ENCODE data around the gene SZT2.

The SZT2 gene

DNA sequence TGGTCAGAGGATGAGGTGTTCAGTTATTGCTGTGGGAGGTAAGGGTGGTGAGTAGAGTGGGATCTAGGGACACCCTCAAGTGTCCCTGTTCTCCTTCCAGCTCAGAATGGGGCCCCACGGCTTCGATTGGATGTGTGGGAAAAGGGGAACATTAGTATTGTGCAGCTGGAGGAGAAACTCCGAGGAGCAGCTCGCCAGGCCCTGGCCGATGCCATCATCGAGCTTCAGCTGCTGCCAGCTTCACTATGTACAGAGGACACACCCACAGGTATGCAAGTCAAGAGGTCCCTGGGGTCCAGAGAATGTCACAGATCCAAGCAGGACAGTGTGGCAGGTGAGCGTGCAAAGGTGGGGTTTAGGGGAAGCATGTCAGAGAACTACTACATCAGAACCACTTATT lies 50.1 kb downstream of the SZT2 start:
- DNase-seq (ENCODE audit: insufficient read length, low spot score) (no peak), FAIRE-seq (no peak)

DNA sequence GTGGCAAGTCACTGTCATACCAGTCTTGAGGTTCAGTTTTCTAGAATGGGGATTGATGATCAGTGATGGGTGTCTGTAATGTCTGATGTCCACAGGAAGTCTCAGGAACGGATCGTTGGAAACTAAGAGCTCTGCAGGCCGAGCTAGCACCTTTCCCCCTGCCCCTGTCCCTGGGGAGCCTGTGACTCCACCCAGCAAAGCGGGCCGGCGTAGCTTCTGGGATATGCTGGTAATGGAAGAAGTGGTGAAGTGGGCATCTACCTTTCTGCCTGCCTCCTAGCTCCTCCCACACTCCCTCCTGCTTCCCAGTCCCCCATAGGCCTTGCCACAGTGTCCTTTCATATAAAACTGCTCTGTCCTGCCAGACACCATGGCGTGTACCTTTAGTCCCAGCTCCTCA lies 50.7 kb downstream of the SZT2 start:
- DNase-seq (ENCODE audit: insufficient read length, low spot score) (no peak), FAIRE-seq (no peak)

DNA sequence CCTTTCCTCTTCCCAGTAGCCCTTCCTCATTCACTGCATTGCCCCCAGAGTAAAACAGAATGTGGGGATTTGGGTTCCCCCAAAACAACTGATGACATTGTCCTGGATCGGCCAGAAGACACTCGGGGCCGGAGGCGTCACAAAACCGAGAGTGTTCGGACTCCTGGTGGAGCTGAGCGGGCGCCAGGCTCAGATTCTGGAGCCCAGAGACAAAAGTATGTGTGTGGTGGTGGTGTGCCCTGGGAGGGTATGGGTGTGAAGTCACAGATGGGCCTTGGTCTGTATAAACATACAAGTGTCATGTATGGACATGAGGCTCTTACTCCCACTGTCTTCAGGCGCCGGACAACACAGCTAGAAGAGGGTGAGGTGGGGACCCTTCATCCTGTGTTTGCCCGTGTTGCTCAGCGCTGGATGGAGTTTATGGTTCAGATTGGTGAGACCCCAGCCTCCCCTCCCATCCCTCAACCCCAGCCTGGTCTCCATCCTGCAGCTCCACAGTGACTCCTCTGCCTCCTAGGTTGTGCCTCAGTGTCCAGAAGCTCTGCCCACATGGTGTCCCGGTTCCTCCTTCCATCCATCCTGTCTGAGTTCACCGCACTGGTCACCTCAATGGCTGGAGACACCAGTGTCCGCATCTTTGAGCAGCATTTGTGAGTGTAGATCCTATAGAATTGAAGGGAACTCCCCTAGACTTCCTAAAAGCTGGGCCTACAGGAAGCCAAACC lies 51.6 kb downstream of the SZT2 start:
- FAIRE-seq (no peak), DNase-seq (ENCODE audit: insufficient read length, low spot score) (no peak)

DNA sequence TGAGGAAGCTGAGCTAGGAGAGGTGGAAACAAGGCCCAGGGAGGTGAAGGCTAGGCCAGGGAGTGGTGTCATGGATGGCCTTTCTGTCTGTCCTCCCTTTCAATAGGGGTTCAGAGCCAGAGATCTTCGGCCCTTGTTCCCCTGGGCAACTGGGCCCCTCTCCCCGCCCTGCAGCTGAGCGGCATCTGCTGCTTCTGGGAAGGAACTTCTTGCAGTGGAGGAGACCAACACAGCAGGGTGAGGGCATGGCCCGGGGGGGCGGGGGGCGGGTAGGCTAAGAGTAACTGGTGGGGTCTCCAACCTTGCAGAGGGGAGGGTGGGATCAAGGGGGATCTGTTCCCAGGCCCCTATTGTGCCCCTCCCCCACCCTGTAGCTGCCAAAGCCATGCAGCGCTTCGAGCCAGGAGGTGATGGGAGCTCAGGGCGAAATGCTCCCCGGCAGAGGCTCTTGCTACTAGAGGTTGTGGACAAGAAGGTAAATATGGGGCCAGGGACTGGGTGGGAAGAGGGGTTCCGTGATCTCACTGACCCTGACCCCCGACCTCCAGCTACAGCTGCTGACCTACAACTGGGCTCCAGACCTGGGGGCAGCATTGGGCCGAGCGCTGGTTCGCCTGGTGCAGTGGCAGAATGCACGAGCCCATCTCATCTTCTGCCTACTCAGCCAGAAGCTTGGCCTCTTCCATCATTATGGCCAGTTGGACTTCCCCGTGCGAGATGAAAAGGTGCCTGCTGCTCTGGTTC lies 52.4 kb downstream of the SZT2 start:
- DNase-seq (ENCODE audit: insufficient read length, low spot score) (no peak), FAIRE-seq (no peak)

DNA sequence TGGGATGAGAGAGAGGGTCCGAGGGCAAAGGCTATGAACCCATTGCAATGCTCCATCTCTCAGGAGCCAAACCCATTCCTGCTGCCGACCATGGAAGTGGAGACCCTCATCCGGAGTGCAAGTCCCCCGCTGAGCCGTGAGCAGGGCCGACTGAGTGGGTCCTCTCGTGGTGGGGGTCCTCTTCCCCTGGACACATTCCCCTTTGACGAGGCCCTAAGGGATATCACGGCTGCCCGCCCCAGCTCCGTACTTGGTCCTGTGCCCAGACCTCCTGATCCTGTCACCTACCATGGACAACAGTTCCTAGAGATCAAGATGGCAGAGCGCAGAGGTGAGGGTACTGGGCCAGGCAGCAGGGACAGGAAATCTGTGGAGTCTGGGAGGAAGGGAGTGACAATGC lies 53.1 kb downstream of the SZT2 start:
- DNase-seq (ENCODE audit: insufficient read length, low spot score) (no peak), FAIRE-seq (no peak)

DNA sequence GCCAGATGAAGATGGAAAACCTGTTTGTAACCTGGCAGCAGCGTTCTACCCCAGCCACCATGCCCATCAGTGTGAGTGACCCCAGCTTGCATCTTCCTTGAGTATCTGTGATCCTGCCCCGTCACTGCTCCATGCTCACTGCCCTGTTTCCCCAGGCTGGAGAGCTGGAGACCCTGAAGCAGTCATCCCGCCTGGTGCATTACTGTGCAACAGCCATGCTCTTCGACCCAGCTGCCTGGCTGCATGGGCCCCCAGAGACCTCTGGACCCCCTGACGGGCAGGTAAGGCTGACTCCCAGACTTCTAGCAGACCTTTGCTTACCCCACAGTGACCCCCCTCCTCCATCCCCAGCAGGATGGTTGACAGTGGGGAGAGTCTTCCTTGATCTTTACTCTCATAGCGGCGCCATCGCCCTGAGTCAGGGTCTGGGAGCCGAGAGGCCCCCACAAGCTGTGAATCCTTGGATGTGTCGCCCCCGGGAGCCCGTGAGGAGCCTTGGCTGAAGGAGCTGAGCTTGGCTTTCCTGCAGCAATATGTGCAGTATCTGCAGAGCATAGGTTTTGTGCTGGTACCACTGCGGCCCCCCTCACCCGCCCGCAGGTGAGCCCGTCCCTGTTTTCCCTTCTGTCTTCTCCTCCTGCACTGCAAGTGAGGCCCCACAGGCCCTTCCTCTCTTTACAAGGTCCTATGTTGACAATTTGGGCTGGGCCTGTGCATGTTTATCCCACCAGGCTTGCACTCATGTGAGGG lies 53.7 kb downstream of the SZT2 start:
- DNase-seq (ENCODE audit: insufficient read length, low spot score) (no peak), FAIRE-seq (no peak)

DNA sequence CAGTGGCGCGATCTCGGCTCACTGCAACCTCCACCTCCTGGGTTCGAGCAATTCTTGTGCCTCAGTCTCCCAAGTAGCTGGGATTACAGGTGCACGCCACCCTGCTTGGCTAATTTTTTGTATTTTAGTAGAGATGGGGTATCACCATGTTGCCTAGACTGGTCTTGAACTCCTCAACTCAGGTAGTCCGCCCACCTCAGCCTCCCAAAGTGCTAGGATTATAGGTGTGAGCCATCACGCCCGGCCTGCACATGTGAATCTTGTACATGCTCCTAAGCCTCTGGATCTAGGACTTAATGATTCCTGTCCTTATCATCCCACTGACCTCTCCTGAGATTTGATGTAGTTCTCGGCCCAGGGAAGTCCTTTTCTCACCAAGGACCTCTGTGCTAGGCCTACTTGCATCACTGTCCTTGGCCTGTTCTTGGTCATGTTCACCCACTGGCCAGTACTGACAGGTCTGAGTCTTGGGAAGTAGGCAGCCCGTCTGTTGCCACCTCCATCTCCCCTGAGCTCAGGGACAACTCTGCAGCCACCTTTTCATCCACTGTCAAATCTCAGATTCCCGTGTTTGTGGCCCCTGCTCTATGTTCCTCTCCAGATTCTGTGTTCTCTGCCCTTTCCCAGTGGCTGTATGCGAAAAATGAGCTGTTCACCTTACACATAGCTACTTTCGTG lies 54.6 kb downstream of the SZT2 start:
- DNase-seq (ENCODE audit: insufficient read length, low spot score) (no peak), FAIRE-seq (no peak)

DNA sequence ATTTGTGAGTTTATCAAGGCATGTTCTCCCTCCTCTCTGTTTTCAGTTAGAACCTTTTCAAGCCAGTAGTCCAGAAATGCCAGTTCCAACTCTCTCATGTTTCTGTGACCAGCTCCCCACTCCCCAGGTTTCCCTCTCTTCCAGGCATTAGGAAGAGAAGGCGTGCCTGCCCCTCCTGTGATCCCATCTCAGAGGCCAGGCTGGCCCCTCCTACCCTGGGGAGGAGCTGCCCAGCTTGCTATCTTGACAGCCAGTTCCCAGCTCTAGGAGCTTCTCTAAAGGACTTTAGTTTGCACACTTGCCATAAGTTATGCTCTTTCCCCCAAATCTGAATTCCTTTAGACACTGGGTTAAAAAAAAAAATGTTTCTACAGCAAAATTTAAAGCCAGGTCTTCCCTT lies 55.1 kb downstream of the SZT2 start:
- FAIRE-seq = no peak
- DNase-seq (ENCODE audit: insufficient read length, low spot score) = no peak

DNA sequence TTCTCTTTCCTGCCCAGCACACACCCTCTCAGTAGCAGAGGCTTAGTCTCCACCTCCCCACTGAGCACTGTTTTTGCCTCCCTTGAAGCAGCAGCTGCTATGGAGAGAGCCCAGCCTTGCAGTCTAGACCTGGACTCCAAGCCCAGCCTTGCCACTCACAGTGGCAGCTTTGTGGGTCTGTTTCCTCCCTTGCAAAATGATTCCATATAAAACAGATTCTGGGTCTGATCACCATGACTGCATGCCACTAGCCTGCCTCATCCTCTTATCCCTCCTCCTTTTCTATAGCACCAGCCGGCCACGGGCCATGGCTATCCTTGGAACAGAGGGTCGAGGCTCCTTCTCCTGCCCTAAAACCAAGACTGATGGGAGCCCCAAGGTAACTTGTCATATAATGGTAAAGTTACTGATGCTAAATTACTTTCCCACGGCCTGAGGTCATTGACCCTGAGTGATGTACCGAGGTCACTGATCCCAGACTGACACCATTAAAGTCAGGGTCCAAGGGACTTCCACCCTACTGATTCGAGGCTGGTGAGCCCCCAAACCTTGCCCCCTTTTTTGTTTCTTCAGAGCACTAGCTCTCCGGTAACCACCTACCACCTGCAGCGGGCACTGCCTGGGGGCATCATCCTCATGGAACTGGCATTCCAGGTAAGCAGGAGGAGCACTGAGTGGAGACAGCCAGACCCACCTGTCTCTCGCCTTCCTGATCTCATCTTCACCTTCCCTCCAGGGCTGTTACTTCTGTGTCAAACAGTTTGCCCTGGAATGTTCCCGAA lies 56.1 kb downstream of the SZT2 start:
- no peak for FAIRE-seq
- no peak for DNase-seq (ENCODE audit: insufficient read length, low spot score)

DNA sequence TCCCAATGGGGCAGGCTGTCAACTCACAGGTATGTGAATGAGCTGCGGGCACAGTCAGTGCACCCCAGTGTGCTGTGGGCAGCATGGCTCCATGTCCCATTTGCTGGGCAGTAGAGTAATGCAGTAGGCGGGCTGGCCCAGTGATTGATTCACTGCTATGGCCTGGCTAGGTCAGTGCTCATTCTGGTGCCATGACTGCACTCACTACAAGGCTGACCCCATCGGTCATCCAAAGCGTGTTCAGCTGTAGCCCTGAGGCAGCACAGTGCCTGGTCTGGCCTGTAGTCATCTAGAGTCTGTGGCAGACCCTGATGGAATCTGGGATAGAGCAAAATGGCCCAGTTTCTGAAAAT lies 56.7 kb downstream of the SZT2 start:
- FAIRE-seq = no peak
- DNase-seq (ENCODE audit: insufficient read length, low spot score) = no peak

DNA sequence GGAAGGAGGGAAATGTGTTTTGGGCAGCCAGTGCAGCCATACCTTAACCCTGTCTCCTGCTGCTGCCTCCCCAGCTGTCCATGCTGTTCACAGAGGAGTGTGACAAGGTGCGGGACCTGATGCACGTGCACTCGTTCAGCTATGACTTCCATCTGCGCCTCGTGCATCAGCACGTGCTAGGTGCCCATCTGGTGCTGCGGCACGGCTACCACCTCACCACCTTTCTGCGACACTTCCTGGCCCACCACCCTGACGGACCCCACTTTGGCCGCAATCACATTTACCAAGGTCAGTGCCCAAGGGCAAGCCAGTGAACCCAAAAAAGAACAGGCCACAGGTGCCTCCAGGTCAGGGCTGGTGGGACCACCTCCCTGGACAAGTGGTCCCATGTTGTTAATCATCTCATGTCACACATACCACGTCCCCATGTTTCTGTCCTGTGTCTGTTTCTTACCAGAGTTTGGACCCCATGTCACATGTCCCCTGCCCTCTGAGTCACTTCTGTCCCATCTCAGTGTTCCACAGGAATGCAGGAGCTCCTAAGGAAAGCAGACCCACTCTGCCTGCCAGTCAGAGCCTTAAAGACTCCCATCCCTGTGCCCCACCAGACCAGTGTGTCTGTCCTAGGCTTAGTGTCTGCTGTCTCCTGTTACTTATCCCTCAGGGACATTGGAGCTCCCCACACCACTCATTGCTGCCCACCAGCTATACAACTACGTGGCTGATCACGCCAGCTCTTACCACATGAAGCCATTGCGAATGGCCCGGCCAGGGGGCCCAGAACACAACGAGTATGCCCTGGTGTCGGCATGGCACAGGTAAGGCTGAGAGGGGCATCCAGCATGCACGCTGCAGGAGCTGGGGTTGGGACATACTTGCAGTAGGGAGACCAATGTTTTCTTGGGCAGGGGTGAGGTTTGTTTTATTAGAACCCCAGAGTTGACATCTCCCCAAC lies 57.5 kb downstream of the SZT2 start:
- no peak for DNase-seq (ENCODE audit: insufficient read length, low spot score)
- no peak for FAIRE-seq

DNA sequence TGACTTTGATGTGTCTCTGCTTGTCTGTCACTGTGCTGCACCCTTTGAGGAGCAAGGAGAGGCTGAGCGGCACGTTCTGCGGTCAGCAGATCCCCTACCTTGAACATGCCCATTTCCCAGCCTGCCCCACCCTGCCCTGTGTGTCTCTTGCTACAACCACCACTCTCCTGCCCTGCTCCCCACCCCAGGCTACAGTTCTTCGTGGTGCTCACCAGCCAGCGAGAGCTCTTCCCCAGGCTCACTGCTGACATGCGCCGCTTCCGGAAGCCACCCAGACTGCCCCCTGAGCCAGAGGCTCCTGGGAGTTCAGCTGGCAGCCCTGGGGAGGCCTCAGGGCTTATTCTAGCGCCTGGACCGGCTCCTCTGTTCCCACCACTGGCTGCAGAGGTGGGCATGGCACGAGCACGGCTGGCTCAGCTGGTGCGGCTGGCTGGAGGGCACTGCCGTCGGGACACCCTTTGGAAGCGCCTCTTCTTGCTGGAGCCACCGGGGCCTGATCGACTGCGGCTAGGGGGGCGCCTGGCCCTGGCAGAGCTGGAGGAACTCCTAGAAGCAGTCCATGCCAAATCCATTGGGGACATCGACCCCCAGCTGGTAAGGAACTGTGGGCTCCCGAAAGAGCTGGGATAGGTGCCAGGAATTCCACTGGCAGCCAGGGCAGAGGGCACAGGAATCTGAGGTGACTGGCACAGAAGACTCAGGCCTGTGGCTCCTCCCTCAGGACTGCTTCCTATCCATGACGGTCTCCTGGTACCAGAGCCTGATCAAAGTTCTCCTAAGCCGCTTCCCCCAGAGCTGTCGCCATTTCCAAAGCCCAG lies 58.4 kb downstream of the SZT2 start:
- no peak for FAIRE-seq

DNA sequence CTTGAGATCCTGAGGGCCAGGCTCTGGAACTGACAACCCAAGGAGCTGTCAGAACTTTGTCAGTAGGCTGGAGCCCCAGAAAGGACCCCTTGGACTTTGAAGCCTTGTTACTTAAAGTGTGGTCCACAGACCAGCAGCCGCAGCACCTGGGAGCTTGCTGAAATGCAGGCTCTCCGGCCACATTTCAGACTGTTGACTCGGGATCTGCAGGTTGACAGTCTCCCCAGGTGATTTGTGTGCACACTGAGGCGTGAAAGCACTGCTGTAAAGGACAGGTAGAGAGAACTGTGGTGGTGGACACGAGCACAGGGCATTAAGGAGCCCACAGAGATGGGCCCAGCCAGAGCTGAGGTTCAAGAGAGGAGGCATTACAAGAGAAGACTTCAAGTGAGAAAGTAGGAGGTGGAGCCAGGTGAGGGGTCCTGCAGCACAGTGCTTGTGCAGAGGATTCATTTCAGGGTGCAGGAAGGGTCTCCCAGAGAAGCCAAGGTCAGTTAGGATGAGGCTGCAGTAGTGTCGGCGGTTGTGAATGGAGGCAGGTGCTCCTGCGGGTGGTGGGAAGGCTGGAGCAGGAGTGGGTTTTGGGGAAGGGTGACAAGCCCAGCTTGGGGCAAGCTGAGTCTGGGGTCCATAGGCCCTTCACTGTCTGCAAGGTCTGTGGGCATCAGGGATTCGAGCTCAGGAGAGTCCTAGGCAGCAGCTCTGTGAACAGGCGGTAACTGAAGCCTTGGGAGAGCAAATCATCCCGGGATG lies 59.4 kb downstream of the SZT2 start:
- DNase-seq (ENCODE audit: insufficient read length, low spot score) (no peak), FAIRE-seq (no peak)

More for the DNA sequence above, 58.4 kb downstream of the SZT2 start:
- DNase-seq (ENCODE audit: insufficient read length, low spot score) = no peak

DNA sequence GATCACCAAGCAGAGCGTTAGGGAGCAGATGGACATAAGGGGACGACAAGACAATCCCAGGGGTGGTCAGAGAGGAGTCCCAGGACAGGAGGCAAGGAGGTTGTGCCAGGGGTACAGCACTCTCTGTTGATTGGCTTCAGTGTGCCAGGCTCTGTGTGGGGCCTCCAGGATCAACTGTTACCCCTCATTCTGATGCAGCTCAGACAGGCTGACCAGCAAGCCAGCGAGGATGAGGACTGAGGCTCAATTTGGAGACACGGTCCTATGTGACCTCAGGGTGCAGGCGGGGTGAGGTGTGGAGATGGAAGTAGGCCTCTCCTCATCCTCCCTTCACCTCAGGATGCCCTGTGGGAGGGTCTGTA lies 60.0 kb downstream of the SZT2 start:
- no peak for FAIRE-seq
- no peak for DNase-seq (ENCODE audit: insufficient read length, low spot score)

DNA sequence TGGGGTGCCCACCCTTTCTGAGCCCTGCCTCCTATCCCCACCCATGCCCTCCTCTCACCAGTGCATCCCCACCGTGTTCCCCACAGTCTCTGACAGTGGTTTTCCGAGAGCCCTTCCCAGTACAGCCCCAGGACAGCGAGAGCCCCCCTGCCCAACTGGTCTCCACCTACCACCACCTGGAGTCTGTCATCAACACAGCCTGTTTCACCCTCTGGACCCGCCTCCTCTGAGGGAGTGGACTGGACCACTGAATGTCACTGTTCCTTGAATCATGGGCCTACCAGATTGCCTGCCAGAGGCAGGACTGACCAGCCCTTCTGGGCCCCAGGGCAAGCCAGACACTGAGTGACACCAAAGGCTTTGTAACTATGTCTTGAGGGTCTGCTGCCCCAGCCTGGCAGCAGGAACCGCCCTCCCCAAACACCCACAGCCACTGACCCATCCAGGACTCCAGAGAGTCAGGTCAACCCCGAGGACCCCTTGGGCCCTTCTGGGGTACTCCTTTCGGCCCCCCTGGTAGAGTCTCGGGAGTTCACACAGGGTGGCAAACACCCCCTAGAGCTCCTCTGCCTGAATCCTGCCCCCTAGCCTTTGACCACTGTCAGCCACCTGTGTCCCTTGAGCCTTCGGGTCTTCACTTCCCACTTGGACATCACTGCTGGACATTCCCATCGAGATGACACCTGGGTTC lies 60.7 kb downstream of the SZT2 start:
- FAIRE-seq = no peak
- DNase-seq (ENCODE audit: insufficient read length, low spot score) = no peak

DNA sequence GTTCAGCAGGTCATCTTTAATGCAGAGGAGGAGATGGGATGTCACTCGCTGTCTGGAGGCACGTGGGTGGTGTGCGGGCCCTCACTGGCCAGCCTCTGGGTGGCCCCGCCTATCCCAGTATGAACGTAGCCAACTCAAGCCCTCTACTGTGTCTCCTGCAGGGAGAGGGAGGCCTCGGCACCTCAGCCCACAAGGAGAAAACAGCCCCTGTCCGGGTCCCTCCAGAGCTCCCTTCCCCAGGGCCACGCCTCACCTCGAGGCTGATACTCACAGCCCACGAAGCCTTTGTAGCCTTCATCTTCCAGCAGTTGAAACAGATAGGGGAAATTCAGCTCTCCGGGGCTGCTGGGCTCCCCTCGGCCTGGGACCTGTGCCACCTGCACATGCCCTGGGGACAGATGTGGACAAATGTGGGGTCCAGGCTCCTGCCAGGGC lies 61.5 kb downstream of the SZT2 start:
- FAIRE-seq (no peak), DNase-seq (ENCODE audit: insufficient read length, low spot score) (no peak)
